ENCODE results near the gene NLRP1. TPM values are rescaled to one million over a fixed set of nuclear protein-coding genes. Genes with fewer than 3 reads are reported as not detected.

NLRP1 gene
- total and polyA plus RNA-seq, 4 donors = 116 to 432 (median 250) TPM

- Histone ChIP-seq H3K4me1 (ENCODE audit: control insufficient read depth, insufficient read depth, low read length) (peaks cover 19% of the 10 kb centered on the region), H3K27ac (ENCODE audit: low read depth, low read length) (no peak overlapping the region), H3K4me3 (ENCODE audit: low read depth, low read length) (no peak overlapping the region), H3K36me3 (ENCODE audit: control insufficient read depth, insufficient read depth, low read length) (peaks cover 4% of the 10 kb centered on the region), H3K27me3 (ENCODE audit: control insufficient read depth, insufficient read depth, low read length) (no peaks in the 10 kb centered on the region), H3K9me3 (ENCODE audit: control insufficient read depth, insufficient read depth, low read length) (no peaks in the 10 kb centered on the region)
- no peak for DNase-seq (ENCODE audit: low read depth in 4 of 6, low spot score in 6 of 6)
- 80% methylated on average over 1 of the region's 4 CpGs for WGBS (ENCODE audit: insufficient coverage)
Observed at GRCh38 chr17:5466295-5466694, 118.0 kb downstream of the NLRP1 start.

DNA sequence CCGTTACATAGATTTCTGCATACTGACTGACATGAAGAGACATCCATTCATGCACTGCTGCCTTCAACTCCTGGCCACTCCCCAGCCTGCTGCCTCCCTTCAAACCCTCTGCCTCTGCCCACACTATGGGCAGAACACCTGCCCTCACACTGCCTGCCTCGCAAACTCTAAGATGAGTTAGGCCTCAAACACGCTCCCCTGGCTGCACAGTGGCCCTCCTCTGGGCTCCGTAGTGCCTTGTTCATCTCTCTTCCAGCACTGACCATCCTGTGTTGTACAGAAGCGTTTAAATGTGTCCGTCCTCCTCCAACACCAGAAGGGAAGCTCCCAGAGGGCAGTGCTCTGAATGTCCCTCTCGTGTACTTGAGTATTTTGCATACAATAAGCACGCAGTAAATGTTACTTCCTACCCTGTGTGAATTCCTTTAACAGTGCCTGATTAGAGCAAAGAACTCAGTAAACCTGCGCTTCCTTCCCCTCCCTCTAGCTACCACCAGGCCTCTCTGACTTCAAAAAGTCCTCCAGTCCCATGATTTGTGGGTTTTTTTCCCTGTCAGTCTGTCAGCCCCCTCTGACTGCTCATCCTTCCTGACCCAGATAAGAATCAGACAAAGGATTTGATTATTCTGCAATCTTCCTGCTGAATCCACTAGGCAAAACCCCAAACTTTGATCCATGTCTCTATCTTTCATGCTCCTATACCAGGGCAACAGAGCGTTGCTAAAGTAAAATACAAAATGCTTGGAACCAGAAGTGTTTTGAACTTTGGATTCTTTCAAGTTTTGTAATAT is 119.4 kb downstream of the NLRP1 start:
- no peak for DNase-seq (ENCODE audit: low read depth in 4 of 6, low spot score in 6 of 6)
- Histone ChIP-seq H3K36me3 (ENCODE audit: control insufficient read depth, insufficient read depth, low read length) (peaks cover 17% of the 10 kb centered on the region), H3K27me3 (ENCODE audit: control insufficient read depth, insufficient read depth, low read length) (no peaks in the 10 kb centered on the region), H3K4me3 (ENCODE audit: low read depth, low read length) (no peak overlapping the region), H3K9me3 (ENCODE audit: control insufficient read depth, insufficient read depth, low read length) (no peaks in the 10 kb centered on the region), H3K4me1 (ENCODE audit: control insufficient read depth, insufficient read depth, low read length) (peaks cover 19% of the 10 kb centered on the region), H3K27ac (ENCODE audit: low read depth, low read length) (no peak overlapping the region)
- WGBS (ENCODE audit: insufficient coverage) = 87% methylated on average over 6 of the region's 10 CpGs

Other genes with a start within 250 kb of the NLRP1 start
- gene NUP88, start 164.8 kb downstream of the NLRP1 start, total RNA-seq = 10 to 100 TPM; 56.5 to 86.0 TPM
- gene NUP88, start 164.8 kb downstream of the NLRP1 start, polyA plus RNA-seq (ENCODE audit: insufficient read length in 2 of 2) = 10 to 100 TPM; 41.3 to 57.5 TPM
- gene RPAIN, start 164.3 kb downstream of the NLRP1 start, total RNA-seq = 10 to 100 TPM; 50.1 to 84.3 TPM
- gene RPAIN, start 164.3 kb downstream of the NLRP1 start, polyA plus RNA-seq (ENCODE audit: insufficient read length in 2 of 2) = 100 to 1,000 TPM in 1 of 2 donors, 10 to 100 TPM in 1; 89.7 to 111 TPM
- gene C1QBP, start 145.4 kb downstream of the NLRP1 start, total RNA-seq = 100 to 1,000 TPM in 1 of 2 donors, 10 to 100 TPM in 1; 100.0 to 145 TPM
- 100 to 1,000 TPM; 150 to 152 TPM for gene C1QBP, start 145.4 kb downstream of the NLRP1 start, polyA plus RNA-seq (ENCODE audit: insufficient read length in 2 of 2)
- gene DHX33, start 115.5 kb downstream of the NLRP1 start, total RNA-seq = 10 to 100 TPM; 10.5 to 12.9 TPM
- gene DHX33, start 115.5 kb downstream of the NLRP1 start, polyA plus RNA-seq (ENCODE audit: insufficient read length in 2 of 2) = 10 to 100 TPM; 14.3 to 16.2 TPM
- gene DERL2, start 98.3 kb downstream of the NLRP1 start, total RNA-seq = 10 to 100 TPM; 38.3 to 65.8 TPM
- 10 to 100 TPM; 52.7 to 65.1 TPM for gene DERL2, start 98.3 kb downstream of the NLRP1 start, polyA plus RNA-seq (ENCODE audit: insufficient read length in 2 of 2)
- gene MIS12, start 97.9 kb downstream of the NLRP1 start, total RNA-seq = 10 to 100 TPM; 19.4 to 27.0 TPM
- 10 to 100 TPM; 26.2 to 27.1 TPM for gene MIS12, start 97.9 kb downstream of the NLRP1 start, polyA plus RNA-seq (ENCODE audit: insufficient read length in 2 of 2)

Data from spinal cord (tissue), 10 donors.